GM19468 (cell line): ENCODE results near the gene PDZRN3.

Source experiments
- ATAC-seq: cut with Tn5 transposase; IDR thresholded peaks from one replicate; pipeline ENCODE4 v1.9.1; 2021; ENCODE audit warnings: mild to moderate bottlenecking, moderate library complexity, moderate number of reproducible peaks; ENCODE audit not compliant: unreplicated experiment; ENCODE audit errors: extremely low read depth

The PDZRN3 gene

DNA sequence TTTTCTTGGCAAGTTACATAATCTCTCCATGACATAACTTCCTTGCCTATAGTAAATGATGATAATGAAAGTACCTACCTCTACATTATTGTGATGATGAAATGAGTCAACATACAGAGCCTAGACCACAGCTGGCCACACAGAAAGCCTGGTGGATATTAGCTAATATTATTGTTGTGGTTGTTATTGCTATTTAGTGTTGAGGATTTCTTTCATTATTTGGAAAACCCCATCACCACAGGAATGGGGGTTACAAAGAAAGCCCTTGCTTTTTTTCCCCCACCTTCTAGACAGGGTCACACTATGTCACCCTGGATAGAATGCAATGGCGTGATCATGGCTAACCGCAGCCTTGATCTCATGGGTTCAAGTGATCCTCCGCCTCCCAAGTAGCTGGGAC lies 125.0 kb downstream of the PDZRN3 start:
- ATAC-seq: no peak

DNA sequence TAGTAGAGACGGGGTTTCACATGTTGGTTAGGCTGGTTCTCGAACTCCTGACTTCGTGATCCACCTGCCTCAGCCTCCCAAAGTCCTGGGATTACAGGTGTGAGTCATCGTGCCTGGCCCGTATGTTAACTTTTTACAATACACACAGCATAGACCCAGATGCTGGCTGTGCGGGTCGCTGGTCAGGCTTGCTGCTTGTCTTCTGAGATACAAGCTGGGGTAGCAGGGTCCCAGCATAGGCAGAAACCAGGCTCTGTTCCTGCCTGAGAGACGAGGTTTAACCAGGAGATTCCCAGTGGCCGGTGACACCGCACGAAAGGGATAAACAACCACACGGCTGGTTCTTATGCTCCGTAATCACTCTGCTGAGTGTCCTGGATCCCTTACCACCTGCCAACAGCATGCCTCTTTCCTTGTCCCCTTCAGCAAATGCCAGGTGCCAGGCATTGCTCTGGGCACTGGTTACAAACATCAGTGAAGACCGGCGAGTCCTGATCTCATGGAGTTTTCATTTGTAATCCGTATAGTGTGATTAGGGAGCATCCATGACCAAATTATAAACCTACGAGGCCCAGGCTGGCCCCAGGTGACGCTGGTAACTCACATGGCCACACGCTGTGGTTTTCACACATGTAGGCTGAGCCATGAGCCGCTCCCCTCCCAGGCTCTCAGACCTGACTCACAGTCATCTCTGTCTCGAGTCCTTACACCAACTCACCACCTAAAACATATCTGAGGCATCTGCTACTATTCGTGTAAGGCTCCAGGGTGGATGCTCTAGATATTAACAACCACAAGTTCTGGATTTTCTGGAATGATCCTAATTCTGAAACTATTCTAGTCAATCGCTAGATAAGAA lies 125.7 kb downstream of the PDZRN3 start:
- no peak for ATAC-seq

DNA sequence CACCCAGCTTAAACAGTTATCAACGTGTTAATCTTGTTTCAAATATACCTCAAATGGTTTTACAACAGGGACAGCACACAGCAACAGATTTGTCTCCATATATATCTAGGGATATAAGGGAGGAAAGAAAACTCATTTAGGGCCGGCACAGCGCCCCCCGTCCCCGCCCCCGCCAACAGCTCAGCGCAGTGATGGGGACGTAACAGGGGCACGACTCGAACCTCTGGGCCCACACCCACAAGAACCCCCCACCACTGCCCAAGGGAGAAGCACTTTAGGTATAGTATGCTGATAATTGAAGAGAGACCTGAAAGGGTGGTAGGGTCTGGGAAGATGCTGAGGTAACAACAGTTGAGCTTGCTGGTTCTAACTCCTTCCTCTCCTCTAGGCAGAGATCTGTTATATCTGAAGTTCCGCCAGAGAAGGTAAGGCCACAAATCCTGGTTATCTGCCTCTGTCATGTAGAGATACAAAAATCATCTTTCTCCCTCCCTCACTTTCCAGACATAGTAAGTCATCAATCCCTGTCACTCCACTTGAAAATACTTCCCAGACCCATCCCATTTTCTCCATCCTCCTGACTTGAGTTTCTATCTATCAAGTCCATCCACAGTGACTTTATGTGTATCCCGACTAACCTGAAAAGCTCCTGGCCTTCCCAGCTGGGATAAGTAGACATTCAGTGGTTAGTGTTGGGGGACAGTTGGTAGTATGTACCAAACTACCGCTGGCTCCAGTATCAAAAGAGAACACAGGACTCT lies 126.9 kb downstream of the PDZRN3 start:
- no peak for ATAC-seq

DNA sequence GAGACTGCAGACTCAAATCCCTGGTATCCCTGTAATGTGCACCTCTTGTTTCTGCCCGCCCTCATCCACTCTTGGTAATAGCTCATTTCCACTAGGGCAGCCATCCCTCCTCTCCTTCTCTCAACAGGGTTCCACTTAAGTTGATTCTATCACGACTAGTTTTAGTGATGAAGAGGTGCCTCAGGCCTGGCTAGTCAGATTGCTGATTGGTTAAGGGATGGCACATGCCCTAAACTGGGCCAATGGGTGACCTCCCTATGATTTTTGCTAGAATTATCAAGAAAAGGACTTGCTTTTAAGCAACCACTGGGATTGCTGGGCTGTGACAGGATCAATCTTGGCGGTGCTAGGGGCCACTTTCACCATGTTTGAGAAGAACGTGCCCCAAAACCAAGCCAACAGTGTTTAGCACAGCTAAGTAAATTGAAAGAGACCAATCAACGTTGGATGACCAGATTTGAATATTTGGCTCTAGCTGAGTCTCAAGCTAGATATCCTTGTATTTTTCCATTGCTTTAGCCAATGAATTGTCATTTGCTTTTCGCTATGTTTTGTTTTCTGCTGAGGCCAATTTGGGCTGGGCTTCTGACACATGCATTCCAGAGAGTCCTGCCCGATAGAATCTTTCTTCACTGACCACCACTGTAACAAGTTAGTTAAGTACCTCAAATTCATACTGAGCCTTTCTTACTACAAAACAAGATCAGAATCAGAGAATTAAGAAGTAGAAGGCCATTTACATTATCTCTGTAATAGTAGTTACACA lies 131.0 kb downstream of the PDZRN3 start:
- ATAC-seq: no peak

DNA sequence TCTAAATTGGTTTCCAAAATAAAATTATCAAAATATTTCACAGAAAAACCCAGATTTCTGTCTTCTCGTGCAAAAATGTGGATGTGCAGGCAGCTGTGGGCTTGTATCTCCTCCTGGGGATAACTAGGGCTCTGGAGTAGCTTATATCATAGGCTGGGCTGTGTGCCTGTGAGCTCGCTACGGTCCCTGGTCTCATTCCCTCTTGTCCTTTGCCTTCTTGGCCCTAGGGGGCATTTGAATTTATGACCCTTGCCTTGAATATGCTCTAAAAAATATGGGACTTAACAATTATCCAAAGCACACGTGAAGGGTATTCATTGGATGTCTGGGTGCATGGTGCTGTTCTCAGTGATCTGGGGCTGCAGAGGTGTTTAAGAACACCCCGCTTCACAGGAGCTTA lies 132.6 kb downstream of the PDZRN3 start:
- ATAC-seq: no peak

DNA sequence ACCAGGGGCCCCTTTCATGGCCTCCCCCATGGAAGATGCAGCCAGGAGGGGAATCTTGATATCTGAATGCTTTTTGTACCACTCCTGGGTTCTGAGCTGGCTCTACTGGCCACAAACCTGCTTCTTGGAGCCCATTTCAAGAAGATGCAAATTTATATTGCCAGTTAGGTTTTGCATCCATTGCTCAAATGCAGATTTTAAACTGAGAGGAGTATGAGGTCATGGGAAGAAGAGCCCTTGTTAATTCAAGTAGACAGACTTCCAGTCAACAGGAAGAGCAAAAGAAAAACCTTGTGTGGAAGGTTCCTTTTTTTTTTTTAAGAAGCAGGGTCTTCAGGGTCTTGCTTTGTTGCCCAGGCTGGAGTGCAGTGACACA lies 133.5 kb downstream of the PDZRN3 start:
- no peak for ATAC-seq

DNA sequence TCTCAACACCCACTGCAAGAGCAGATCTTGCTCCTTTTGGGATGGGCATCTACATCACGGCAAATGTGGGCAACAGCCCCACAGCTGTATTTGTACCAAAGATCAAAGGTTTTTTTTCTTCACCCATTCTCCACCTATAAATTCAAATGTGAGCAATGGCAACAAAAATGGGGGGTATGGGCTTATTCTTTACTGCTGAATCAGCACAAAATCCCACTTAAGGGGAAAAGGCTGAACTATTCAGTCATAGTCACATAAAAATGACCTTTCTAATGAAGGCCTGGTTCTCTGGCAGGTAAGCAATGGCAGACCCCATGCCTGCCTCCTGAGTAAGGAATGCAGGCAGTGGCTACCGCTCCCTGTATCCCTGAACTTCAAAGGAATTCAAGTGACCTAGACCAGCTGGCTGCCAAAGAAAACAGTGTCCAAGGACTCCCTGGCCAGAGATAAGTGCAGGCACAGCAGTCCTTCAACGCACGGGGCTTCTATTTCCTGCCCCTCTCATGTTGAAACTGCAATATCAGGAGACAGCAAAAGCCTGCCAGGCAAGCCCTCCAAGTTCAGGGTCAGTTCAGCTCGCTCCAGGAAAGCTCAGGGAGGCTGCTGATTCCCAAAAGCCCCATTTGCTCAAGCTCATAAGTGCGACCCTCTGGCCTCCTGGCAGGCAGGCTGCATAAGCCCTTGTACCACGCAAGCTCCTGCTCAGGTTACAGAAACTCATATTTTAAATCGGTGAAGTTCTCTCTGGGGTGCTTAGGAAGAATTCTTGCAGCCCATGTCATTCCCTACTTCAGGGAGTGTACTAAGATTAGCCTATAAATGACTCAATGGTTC lies 134.1 kb downstream of the PDZRN3 start:
- no peak for ATAC-seq

DNA sequence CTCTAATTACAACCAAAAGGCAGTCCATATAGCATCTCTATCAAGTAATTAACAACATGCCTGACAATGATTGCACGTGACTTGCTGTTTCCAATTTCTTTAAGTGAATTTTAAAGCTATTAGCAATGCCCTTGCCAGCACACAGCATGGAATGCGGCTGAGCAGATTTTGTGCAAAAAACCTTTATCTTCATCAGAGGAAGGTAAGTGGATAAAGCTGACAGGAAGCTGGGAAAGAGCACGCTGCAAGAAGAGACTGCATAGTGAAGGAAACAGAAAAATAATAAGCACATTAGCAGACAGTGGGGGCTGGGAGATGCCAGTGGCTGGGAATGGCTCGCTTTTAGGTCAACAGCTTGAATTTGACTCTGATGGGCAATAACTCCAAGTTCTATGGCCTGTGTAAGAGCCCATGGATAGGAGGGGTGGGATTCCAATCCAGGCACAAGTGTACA lies 138.8 kb downstream of the PDZRN3 start:
- ATAC-seq: no peak

DNA sequence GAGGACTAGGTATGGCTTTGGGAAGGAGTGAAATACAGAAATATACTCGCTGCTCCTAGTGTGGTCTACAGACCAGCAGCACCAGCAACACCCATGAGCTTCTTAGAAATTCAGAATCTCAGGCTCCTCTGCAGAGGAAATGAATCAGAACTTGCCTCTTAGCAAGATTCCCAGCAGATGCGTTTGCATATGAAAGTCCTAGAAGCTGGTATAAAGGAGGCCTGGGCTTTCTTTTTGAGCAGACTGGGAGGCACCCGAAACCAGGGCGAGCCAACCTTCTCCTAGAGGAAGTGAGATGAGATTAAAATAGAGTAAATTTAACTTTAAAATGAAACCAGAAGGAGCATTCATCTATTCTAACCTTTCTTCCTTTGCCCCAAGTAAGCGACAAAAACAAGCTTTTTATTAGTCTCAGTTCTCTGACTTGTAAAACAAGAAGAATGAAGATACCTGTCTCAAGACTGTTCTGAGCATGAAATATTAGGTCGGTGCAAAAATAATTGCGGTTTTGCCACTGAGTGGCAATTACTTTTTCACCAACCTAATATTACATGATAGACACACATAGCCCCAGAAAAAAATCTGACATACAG lies 140.0 kb downstream of the PDZRN3 start:
- peak; percentile 74 for ATAC-seq

DNA sequence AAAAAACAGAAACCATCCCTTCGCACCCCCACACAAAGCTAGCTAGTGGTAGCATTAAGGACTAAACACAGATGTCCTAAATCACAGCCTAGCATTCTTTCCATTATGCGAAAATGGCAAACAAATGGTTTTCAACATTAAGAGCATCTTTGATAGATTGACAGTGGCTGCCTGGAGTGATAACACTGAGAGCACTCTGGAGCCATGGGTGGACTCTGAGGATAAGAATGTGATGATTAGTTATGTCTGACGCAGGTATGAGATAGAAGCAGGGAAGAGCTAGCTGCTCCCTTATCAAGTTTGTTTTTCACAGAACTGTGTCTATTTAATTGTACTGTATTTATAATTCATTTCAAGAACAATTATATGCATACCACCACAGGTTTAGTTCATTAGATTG lies 142.9 kb downstream of the PDZRN3 start:
- no peak for ATAC-seq

DNA sequence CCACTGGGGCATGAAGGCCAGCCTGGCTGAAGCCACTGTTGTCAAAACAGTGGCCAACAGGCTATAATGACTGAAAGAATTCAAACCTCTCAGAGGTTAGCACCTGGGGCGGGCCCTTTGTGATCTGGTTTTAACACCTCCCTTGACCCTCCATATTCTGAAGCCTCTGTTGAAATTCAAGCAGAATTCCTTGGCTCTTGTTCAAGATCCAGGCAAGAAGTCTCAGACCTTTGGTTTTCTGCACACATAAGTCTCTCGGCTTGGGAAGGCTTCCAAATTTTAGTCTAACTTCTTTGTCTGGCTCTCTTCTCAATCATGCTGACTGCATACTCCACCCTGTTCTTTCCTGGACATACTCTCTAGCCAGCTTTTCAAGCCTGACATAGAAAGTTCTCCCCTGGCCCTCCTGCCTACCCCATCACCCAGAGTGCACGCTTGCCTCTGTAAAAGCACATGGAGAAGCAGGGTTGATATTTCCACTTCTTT lies 144.5 kb downstream of the PDZRN3 start:
- no peak for ATAC-seq

DNA sequence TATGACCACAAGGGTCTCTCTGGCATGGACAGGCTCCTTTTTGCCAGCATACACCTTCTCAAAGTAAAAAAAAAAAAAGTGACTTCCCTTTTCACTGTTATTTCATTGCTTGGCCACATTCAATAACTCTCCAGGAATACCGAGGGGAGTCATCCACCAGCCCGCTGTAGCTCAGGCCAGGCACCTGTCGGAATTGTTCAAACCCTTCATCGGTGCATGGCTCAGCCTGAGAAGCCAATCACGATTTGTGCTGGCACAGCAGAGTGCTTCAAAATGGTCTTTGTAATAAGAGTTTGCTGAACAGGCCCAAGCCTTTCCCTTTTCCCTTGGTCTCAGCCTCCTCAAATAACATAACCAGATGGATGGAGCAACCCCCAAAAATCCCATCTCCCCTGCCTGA lies 145.4 kb downstream of the PDZRN3 start:
- ATAC-seq: no peak

DNA sequence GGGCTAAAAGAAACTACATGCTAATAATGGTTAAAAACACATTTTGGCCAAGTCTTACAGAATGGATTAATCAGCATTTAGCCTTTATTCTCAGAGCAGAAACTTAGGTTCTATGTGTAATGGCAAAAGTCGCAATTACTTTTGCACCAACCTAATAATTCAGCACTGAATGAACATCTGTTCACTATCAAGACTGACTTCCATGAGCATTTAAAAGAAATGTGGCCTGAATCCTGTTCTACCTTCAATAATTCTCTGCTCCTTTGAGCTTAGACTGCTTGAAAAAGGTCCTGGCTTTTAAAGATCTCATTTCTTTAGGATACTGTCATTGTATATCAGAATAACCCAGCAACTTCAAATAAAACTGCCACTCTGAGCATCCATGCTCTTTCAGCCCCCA lies 145.9 kb downstream of the PDZRN3 start:
- no peak for ATAC-seq

DNA sequence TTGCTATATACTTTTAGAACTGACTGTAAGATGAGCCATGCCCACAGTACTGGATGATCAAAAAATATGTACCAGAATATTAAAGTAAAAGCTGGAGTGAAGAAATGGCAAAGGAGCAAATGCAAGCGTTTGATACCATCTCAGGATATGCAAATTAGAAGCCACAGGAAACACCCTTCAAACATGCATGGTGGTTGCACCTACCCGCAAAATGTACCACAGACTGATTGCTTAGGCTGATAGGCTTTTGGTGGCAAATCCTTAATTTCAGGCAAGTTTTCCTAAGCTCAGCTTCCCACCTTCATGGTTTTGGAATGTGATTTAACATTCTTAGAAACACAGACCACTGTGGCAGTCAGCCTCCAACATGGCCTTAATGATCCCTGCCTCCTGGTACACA lies 149.0 kb downstream of the PDZRN3 start:
- no peak for ATAC-seq

DNA sequence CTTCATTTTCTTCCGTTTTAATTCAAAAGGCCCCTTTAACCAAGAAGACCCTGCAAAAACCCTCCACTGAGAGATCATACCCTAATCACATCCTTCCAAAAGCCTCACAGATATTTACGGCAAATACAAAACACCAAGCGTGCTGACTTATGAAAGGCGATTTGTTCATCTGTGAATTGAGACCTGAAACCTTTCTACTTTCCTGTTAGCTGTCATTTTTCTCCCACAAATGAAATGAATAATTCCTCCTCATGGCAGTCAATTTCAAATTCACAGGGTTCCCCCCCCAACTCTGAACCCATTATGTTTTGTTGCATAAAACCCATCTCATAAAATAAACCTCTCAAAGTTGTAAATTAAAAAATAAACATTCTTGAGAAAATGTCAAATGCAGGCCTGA lies 149.6 kb downstream of the PDZRN3 start:
- ATAC-seq: no peak

DNA sequence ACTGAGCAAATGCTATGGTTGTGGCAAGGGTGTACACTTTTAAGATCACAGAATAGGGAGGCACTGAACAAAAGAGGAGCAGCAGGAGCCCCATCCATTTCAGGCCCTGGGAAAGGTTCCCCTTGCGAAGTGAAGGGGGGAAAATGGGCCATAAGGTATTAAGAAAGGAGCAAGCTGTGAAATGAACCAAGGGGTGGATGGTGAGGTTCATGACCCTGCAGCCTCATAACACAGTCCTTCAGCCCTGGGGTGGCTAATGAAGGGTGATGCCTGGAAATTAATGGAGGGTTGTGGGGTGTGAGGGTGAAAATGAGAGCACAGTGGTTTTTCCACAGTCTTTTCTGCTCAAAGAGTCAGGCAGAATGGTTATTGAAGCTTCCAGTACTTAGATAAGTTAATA lies 150.1 kb downstream of the PDZRN3 start:
- ATAC-seq: no peak

DNA sequence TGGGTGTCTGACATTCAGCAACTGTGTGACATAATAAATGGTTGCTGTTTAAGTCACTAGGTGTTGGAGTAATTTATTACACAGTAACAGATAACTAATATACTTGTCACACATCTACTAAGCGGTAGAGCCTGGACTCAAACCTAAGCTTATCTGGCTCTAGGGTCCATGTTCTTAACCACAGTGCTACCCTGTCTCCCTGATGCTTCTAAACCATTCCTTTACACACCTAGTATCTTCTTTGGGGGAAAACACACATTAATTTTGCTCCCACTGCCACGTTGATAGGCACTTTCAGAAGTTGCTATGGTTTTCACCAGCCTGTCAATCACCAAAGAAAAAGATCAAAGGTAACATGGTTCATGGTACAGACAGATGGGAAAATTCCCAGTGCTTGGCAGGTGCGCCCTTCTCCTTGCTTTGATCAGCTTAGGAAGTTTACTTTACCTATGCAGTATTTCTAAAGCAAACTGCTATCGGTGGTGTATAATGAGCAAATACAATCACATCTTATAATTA lies 150.8 kb downstream of the PDZRN3 start:
- ATAC-seq: no peak

DNA sequence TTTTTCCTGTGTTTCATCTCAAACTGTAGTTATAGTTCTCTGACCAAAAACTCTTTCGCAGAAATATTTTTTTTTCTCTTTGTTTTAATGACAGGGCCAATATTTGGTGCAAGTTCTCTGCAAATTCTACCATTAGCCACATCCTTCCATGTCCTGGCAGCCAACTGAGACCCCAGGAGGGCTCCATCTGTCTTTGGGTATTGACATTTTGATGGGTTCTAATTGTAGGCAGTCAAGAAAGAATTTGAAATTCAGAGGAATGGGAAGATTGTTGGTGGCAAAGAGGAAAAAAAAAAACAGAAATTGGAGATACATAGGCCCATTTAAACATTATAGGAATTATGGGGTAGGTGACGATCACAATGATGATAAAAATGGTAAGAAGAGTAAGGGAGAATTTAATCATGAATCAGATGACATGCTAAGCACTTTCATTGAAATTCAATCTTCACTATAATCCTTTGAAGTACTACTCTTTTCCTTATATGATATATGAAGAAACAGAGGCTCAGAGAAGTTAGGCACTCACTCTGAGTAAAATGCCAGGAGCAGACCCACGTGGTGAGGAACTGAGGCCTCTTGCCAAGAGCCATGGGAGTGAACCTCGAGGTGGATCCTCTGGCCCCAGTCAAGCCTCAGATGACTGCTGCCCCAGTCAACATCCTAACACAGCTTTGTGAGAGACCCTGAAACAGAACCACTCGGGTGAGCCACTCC lies 151.4 kb downstream of the PDZRN3 start:
- ATAC-seq: no peak
